Sigmoid colon (tissue), 4 donors: Measurements from ENCODE around the gene PRKN.

Experiments
- CTCF ChIP-seq, 4 experiments: fragments of 450-650 bp in 3 of 4; fragments of 200-600 bp in 1 of 4; IDR thresholded peaks; one replicate each; pipeline ENCODE4 v1.5.1; 2016 to 2019; ENCODE audit warnings: antibody characterized with exemption in 4 of 4, mild to moderate bottlenecking in 3 of 4, moderate library complexity in 2 of 4
- EP300 ChIP-seq, 4 donors: sonication (generic); formaldehyde crosslinking; IDR thresholded peaks; one replicate each; pipeline ENCODE4 v1.6.1; 2017; ENCODE audit warnings: antibody characterized with exemption in 4 of 4
- POLR2A ChIP-seq, 2 donors: fragments of 450-650 bp; IDR thresholded peaks; one replicate each; pipeline ENCODE4 v1.6.1; 2016; ENCODE audit warnings: antibody characterized with exemption in 2 of 2, mild to moderate bottlenecking in 2 of 2, moderate library complexity in 2 of 2
- POLR2AphosphoS5 ChIP-seq, 4 donors: sonication (generic); formaldehyde crosslinking; IDR thresholded peaks; one replicate each; pipeline ENCODE4 v1.6.1; 2017; ENCODE audit warnings: antibody characterized with exemption in 4 of 4

GRCh38 chr6:162219266-162219665 lies 508.3 kb downstream of the PRKN start:
- TF ChIP-seq POLR2A (IDR thresholded peaks at IDR 0.05) (no peak), CTCF (IDR thresholded peaks at IDR 0.05) (no peak), EP300 (IDR thresholded peaks at IDR 0.05) (no peak), POLR2AphosphoS5 (IDR thresholded peaks at IDR 0.05) (no peak)
